NT2/D1 (cell line): ENCODE results near the gene ARPC4.

ENCODE experiments used
- SUZ12 ChIP-seq: IDR thresholded peaks from 2 replicates; pipeline ENCODE4 v1.6.1; 2011; ENCODE audit not compliant: insufficient read length, insufficient read depth; ENCODE audit errors: extremely low read depth
- YY1 ChIP-seq: IDR thresholded peaks from 2 replicates; pipeline ENCODE4 v1.6.1; 2011; ENCODE audit not compliant: insufficient read length, insufficient read depth

DNA sequence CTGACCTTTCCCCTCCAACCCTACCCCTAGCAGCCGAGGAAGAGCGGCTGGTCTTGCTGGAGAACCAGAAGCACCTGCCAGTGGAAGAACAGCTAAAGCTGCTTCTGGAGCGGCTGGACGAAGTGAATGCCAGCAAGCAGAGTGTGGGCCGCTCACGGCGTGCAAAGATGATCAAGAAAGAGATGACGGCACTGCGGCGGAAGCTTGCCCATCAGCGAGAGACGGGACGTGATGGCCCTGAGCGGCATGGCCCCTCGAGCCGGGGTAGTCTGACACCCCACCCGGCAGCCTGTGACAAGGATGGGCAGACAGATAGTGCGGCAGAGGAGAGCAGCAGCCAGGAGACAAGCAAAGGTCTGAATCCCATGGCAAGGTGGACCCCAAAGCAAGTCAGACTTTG, 49.3 kb upstream of the ARPC4 start:
- TF ChIP-seq YY1, result no peak
- TF ChIP-seq SUZ12, result no peak
